Uterus (tissue), 4 donors: ENCODE results near the gene ACBD5. TPM values are rescaled to one million over a fixed set of nuclear protein-coding genes. Genes with fewer than 3 reads are reported as not detected.

ENCODE experiments used
- DNase-seq, 2 donors: peaks; one replicate each; pipeline ENCODE4 v3.0.0-alpha.2; 2019 to 2020
- H3K27ac ChIP-seq, 2 donors: fragments of 200-600 bp; sonication (generic); 1 replicate in 1 of 2; 2 replicates in 1 of 2; pipeline ENCODE4 v1.5.1; 2016 to 2018
- H3K27me3 ChIP-seq, 2 donors: fragments of 200-600 bp; sonication (generic); one replicate each; pipeline ENCODE4 v1.5.1; 2018 to 2019; ENCODE audit warnings: control low read depth in 1 of 2
- H3K36me3 ChIP-seq, 2 donors: fragments of 200-600 bp; sonication (generic); one replicate each; pipeline ENCODE4 v1.5.1; 2019; ENCODE audit warnings: control low read depth in 1 of 2
- H3K4me1 ChIP-seq, 2 donors: fragments of 200-600 bp; sonication (generic); one replicate each; pipeline ENCODE4 v1.5.1; 2018 to 2019; ENCODE audit warnings: control low read depth in 1 of 2
- H3K4me3 ChIP-seq, 2 donors: fragments of 200-600 bp; sonication (generic); 1 replicate in 1 of 2; 2 replicates in 1 of 2; pipeline ENCODE4 v1.5.1; 2018 to 2019; ENCODE audit warnings: mild to moderate bottlenecking in 1 of 2
- H3K9me3 ChIP-seq, 2 donors: fragments of 200-600 bp; sonication (generic); one replicate each; pipeline ENCODE4 v1.5.1; 2019; ENCODE audit warnings: control low read depth in 1 of 2
- CTCF ChIP-seq, 4 experiments: fragments of 200-600 bp in 2 of 4; fragments of 450-650 bp in 2 of 4; sonication (generic) in 2 of 4; IDR thresholded peaks; one replicate each; pipeline ENCODE4 v1.5.1; 2016 to 2019; ENCODE audit warnings: antibody characterized with exemption in 4 of 4, mild to moderate bottlenecking in 2 of 4, moderate library complexity in 1 of 4
- POLR2A ChIP-seq, 2 donors: fragments of 450-650 bp; IDR thresholded peaks; one replicate each; pipeline ENCODE4 v1.6.1; 2016; ENCODE audit warnings: antibody characterized with exemption in 2 of 2, mild to moderate bottlenecking in 1 of 2, moderate library complexity in 1 of 2
- intact Hi-C: fragments of 100-400 bp; cut with DNase I; formaldehyde crosslinking; loops from one replicate; pipeline ENCODE4 v1.15.1; 2023; ENCODE audit warnings: low total_unique reads
- small RNA-seq: library from RNA; depleted of rRNA; stranded (forward); fragments of <200 nt; gene quantifications from one replicate; pipeline ENCODE3, GENCODE V24; 2016
- total RNA-seq, 4 donors: library from RNA; depleted of rRNA in 3 of 4; stranded (reverse); fragments of >200 nt in 3 of 4; gene quantifications; one replicate each; pipeline versions ENCODE4 v1.1.0 to v1.2.4, GENCODE V29; 2014 to 2023
- donor health status: DM: yes; HTN: yes; CAD: no.

The ACBD5 gene
- total RNA-seq, 4 donors from 2014 or later, result 12.8 to 27.0 (median 17.6) TPM

GRCh38 chr10:27147701-27148100 is 92.9 kb downstream of the ACBD5 start:
- no peak overlapping the region for H3K27ac ChIP-seq
- no peaks in the 10 kb centered on the region for H3K27me3 ChIP-seq
- H3K4me3 ChIP-seq, result no peak overlapping the region
- intact Hi-C loops, result no loop called here
- TF ChIP-seq CTCF (IDR thresholded peaks at IDR 0.05) (no peak), POLR2A (IDR thresholded peaks at IDR 0.05) (no peak)
- no peaks in the 10 kb centered on the region for H3K9me3 ChIP-seq
- no peaks in the 10 kb centered on the region for H3K36me3 ChIP-seq
- peaks cover 0 to 3% of the 10 kb centered on the region in 2 donors for H3K4me1 ChIP-seq
- no peak for DNase-seq

- Histone ChIP-seq H3K36me3 (no peaks in the 10 kb centered on the region), H3K9me3 (no peaks in the 10 kb centered on the region), H3K27ac (no peak overlapping the region), H3K27me3 (no peaks in the 10 kb centered on the region), H3K4me1 (no peaks in the 10 kb centered on the region), H3K4me3 (no peak overlapping the region)
- TF ChIP-seq CTCF (IDR thresholded peaks at IDR 0.05), result no peak
- TF ChIP-seq POLR2A (IDR thresholded peaks at IDR 0.05), result no peak
- no peak for DNase-seq
- intact Hi-C loops, result no loop called here
Measured at GRCh38 chr10:27145937-27146336, 94.7 kb downstream of the ACBD5 start.

Small RNA genes lying within 50 kb of the gene (small RNA-seq; reads per million reads assigned to genes)
- not detected for gene RNU2-24P
- gene RNU7-12P, result not detected

Other genes with a start within 250 kb of the ACBD5 start
- gene ANKRD26, start 140.3 kb downstream of the ACBD5 start, total RNA-seq, result 10 to 100 TPM in 2 of 4 donors, 1 to 10 TPM in 2; 1.2 to 26.1 (median 10.4) TPM
- gene YME1L1, start 86.4 kb downstream of the ACBD5 start, total RNA-seq, result 100 to 1,000 TPM in 2 of 4 donors, 10 to 100 TPM in 2; 28.2 to 126 (median 108) TPM
- 10 to 100 TPM in 1 of 4 donors, 1 to 10 TPM in 2, under 1 TPM in 1; 0.59 to 17.9 (median 7.5) TPM for gene MASTL, start 85.4 kb downstream of the ACBD5 start, total RNA-seq